GM19467 (cell line): ENCODE data around the gene OXSM.

Source experiments
- ATAC-seq: cut with Tn5 transposase; IDR thresholded peaks from one replicate; pipeline ENCODE4 v1.9.1; 2021; ENCODE audit warnings: mild to moderate bottlenecking, moderate library complexity; ENCODE audit not compliant: unreplicated experiment

Gene OXSM

GRCh38 chr3:25789596-25790556, at the start of gene OXSM:
TSS of gene OXSM (plus strand) at chr3:25790090. CDS start at chr3:25791021, 931 bp downstream.
- ATAC-seq: peak; percentile 92

GRCh38 chr3:25744470-25744869, 45.4 kb upstream of the OXSM start:
- ATAC-seq: no peak

GRCh38 chr3:25747033-25747432, 42.9 kb upstream of the OXSM start:
- ATAC-seq: no peak

- no peak for ATAC-seq
Observed at GRCh38 chr3:25748189-25748588, 41.7 kb upstream of the OXSM start.

- no peak for ATAC-seq
Observed at GRCh38 chr3:25749031-25749581, 40.8 kb upstream of the OXSM start.

GRCh38 chr3:25751048-25751447, 38.8 kb upstream of the OXSM start:
- no peak for ATAC-seq

GRCh38 chr3:25751725-25752124, 38.2 kb upstream of the OXSM start:
- ATAC-seq: no peak

GRCh38 chr3:25768851-25769250, 21.0 kb upstream of the OXSM start:
- ATAC-seq: peak; percentile 93

GRCh38 chr3:25775936-25776335, 14.0 kb upstream of the OXSM start:
- peak; percentile 52 for ATAC-seq

GRCh38 chr3:25780618-25781017, 9.3 kb upstream of the OXSM start:
- no peak for ATAC-seq

GRCh38 chr3:25781145-25781757, 8.6 kb upstream of the OXSM start:
- no peak for ATAC-seq

- peak; percentile 50 for ATAC-seq
Observed at GRCh38 chr3:25781758-25782594, 7.9 kb upstream of the OXSM start.

GRCh38 chr3:25782636-25782937, 7.3 kb upstream of the OXSM start:
- ATAC-seq: no peak

GRCh38 chr3:25782938-25783660, 6.8 kb upstream of the OXSM start, which contains the start of gene NGLY1:
TSS of gene NGLY1 (minus strand) at chr3:25783443. CDS start at chr3:25783390, 53 bp downstream.
- peak; percentile 74 for ATAC-seq

- peak; percentile 24 for ATAC-seq
Observed at GRCh38 chr3:25783661-25784512, 6.0 kb upstream of the OXSM start.

- no peak for ATAC-seq
Observed at GRCh38 chr3:25784971-25785370, 4.9 kb upstream of the OXSM start.

GRCh38 chr3:25785826-25786225, 4.1 kb upstream of the OXSM start:
- no peak for ATAC-seq

- ATAC-seq: no peak
Observed at GRCh38 chr3:25787689-25788088, 2.2 kb upstream of the OXSM start.

- no peak for ATAC-seq
Observed at GRCh38 chr3:25789209-25789595, 688 bp upstream of the OXSM start.
